Measurements from ENCODE around the gene ARFGAP3. TPM values are rescaled to one million over a fixed set of nuclear protein-coding genes. Genes with fewer than 3 reads are reported as not detected.
A peak's percentile ranks its signal among the peaks of the same experiment; 100 is the strongest.
"Not testable (repeated sequence)": the region's sequence is repeated elsewhere in the genome, so short reads cannot be mapped to it uniquely, and the experiment has no call there.

Gene ARFGAP3
- polyA plus RNA-seq, 2 of the 4 experiments (the other 2 are of a cell fraction) = 19.1 to 39.0 TPM

- FAIRE-seq; POLR2A ChIA-PET; H3K4me3 ChIP-seq; ATAC-seq; DNase-seq (ENCODE audit: low read depth in 1 of 2, low spot score in 1 of 2); H3K9me3 ChIP-seq: not testable (repeated sequence)
- H3K27ac ChIP-seq = peak overlapping the region; percentile 91 to 97
- CTCF ChIA-PET = interaction anchor here (1.2 to 1.5 kb wide), 2 partner anchors 10 to 100 kb away, joined by 3 to 4 read pairs; no protein-coding TSS in a partner anchor
- TF ChIP-seq KDM1A (IDR thresholded peaks at IDR 0.05; ENCODE audit: low read depth) (0 out of 2 replicates have a peak, but pooled peaks have one; percentile 27), CHD4 (IDR thresholded peaks at IDR 0.05; ENCODE audit: borderline replicate concordance) (0 out of 2 replicates have a peak, but pooled peaks have one; percentile 80), JUN (IDR thresholded peaks at IDR 0.05) (0 out of 5 replicates have a peak, but pooled peaks of 1 of the 2 experiments have one; percentile 13)
- WGBS (ENCODE audit: missing lambda C conversion rate) = 15% methylated on average over 7 of the region's 16 CpGs
- peak overlapping the region; percentile 78 for H3K4me2 ChIP-seq
- H3K4me1 ChIP-seq = peaks cover 73% of the 10 kb centered on the region
These were observed 102.0 kb downstream of the ARFGAP3 start for GRCh38 chr22:42755121-42755520.

DNA sequence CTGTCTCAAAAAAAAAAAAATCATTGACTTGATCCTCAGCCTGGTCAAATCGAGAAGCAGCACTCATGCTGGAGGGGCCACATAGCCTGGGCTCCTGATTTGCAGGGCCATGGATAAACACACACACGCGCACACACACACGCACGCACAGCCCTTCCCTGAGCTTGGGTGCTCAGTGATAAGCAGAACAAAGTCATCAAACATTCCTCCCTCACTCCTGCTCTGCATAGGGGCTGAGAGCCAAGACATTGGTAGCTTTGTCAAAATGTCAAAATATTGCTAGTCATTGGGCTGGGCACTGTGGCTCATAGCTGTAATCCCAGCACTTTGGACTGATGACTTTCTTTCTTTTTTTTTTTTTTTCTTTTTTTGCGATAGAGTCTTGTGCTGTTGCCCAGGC lies 102.4 kb downstream of the ARFGAP3 start:
- DNase-seq (ENCODE audit: low read depth in 1 of 2, low spot score in 1 of 2) (peak in 1 of 2 experiments; percentile 97), FAIRE-seq (no peak), ATAC-seq (peak; percentile 87)
- POLR2A ChIA-PET = interaction anchor here (0.6 kb wide), 1 partner anchor 92 kb away, joined by 3 read pairs; no protein-coding TSS in a partner anchor
- Histone ChIP-seq H3K9me3 (no peaks in the 10 kb centered on the region), H3K4me2 (peak overlapping the region; percentile 78), H3K27ac (peak overlapping the region; percentile 91 to 97), H3K4me1 (peaks cover 69% of the 10 kb centered on the region), H3K4me3 (no peak overlapping the region)
- CTCF ChIA-PET = interaction anchor here (1.2 to 1.5 kb wide), 2 partner anchors 10 to 134 kb away, joined by 3 to 4 read pairs; no protein-coding TSS in a partner anchor
- 0% methylated on average over 6 of the region's 6 CpGs for WGBS (ENCODE audit: missing lambda C conversion rate)
- TF ChIP-seq PHF8 (IDR thresholded peaks at IDR 0.05; ENCODE audit: borderline replicate concordance, low read depth) = no peak
- peak; percentile 47; the same call in 1 of the 2 replicates for TF ChIP-seq FOXS1 (CRISPR knock-in tag; IDR thresholded peaks at IDR 0.05)
- TF ChIP-seq KDM1A (IDR thresholded peaks at IDR 0.05; ENCODE audit: low read depth) = no peak
- TF ChIP-seq ELK1 (IDR thresholded peaks at IDR 0.05; ENCODE audit: low read depth, low read length) = no peak
- TF ChIP-seq, protein P1, sequence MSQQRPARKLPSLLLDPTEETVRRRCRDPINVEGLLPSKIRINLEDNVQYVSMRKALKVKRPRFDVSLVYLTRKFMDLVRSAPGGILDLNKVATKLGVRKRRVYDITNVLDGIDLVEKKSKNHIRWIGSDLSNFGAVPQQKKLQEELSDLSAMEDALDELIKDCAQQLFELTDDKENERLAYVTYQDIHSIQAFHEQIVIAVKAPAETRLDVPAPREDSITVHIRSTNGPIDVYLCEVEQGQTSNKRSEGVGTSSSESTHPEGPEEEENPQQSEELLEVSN (IDR thresholded peaks at IDR 0.05; ENCODE audit: borderline replicate concordance, low read depth) = no peak
- TF ChIP-seq, protein P2, sequence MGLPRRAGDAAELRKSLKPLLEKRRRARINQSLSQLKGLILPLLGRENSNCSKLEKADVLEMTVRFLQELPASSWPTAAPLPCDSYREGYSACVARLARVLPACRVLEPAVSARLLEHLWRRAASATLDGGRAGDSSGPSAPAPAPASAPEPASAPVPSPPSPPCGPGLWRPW (IDR thresholded peaks at IDR 0.05) = no peak
- no peak for TF ChIP-seq EP300 (IDR thresholded peaks at IDR 0.05)
- no peak for TF ChIP-seq HOXA7 (CRISPR knock-in tag; IDR thresholded peaks at IDR 0.05)
- TF ChIP-seq MYC (IDR thresholded peaks at IDR 0.05; ENCODE audit: borderline replicate concordance, low read length) = no peak; the same call in 1 of the 2 replicates
- TF ChIP-seq MAFK (IDR thresholded peaks at IDR 0.05; ENCODE audit: partially characterized antibody) = peak; percentile 70
- no peak for TF ChIP-seq NR3C1 (IDR thresholded peaks at IDR 0.05)
- TF ChIP-seq NFE2L2 (conservative IDR thresholded peaks at IDR 0.05; ENCODE audit: low read length) = no peak; the same call in 1 of the 2 replicates
- TF ChIP-seq, protein P3, sequence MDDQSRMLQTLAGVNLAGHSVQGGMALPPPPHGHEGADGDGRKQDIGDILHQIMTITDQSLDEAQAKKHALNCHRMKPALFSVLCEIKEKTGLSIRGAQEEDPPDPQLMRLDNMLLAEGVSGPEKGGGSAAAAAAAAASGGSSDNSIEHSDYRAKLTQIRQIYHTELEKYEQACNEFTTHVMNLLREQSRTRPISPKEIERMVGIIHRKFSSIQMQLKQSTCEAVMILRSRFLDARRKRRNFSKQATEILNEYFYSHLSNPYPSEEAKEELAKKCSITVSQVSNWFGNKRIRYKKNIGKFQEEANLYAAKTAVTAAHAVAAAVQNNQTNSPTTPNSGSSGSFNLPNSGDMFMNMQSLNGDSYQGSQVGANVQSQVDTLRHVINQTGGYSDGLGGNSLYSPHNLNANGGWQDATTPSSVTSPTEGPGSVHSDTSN (IDR thresholded peaks at IDR 0.05) = no peak
- no peak for TF ChIP-seq EHF (CRISPR knock-in tag; IDR thresholded peaks at IDR 0.05)
- 0 out of 5 replicates have a peak, but pooled peaks of 1 of the 2 experiments have one; percentile 15 for TF ChIP-seq RAD21 (conservative IDR thresholded peaks at IDR 0.05 in 1 of 2, IDR thresholded peaks at IDR 0.05 in 1 of 2)
- no peak for TF ChIP-seq CHD2 (IDR thresholded peaks at IDR 0.05; ENCODE audit: low read length, partially characterized antibody)
- TF ChIP-seq RCOR1 (IDR thresholded peaks at IDR 0.05; ENCODE audit: low read depth, low read length) = no peak
- 0 out of 4 replicates have a peak, but pooled peaks of 1 of the 2 experiments have one; percentile 11 for TF ChIP-seq CEBPB (IDR thresholded peaks at IDR 0.05)
- no peak for TF ChIP-seq TFCP2L1 (CRISPR knock-in tag; IDR thresholded peaks at IDR 0.05)
- TF ChIP-seq RNF2 (IDR thresholded peaks at IDR 0.05; ENCODE audit: borderline replicate concordance, low read depth) = no peak
- TF ChIP-seq, protein P4, sequence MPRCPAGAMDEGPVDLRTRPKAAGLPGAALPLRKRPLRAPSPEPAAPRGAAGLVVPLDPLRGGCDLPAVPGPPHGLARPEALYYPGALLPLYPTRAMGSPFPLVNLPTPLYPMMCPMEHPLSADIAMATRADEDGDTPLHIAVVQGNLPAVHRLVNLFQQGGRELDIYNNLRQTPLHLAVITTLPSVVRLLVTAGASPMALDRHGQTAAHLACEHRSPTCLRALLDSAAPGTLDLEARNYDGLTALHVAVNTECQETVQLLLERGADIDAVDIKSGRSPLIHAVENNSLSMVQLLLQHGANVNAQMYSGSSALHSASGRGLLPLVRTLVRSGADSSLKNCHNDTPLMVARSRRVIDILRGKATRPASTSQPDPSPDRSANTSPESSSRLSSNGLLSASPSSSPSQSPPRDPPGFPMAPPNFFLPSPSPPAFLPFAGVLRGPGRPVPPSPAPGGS (IDR thresholded peaks at IDR 0.05) = no peak
- TF ChIP-seq ZSCAN20 (CRISPR knock-in tag; IDR thresholded peaks at IDR 0.05) = 0 out of 2 replicates have a peak, but pooled peaks have one; percentile 12
- no peak for TF ChIP-seq SMC3 (IDR thresholded peaks at IDR 0.05)
- no peak for TF ChIP-seq USF2 (IDR thresholded peaks at IDR 0.05)
- TF ChIP-seq FOSL2 (IDR thresholded peaks at IDR 0.05) = peak; percentile 22; the same call in 1 of the 2 replicates
- peak; percentile 55 for TF ChIP-seq FOSL2 (CRISPR knock-in tag; IDR thresholded peaks at IDR 0.05)
- TF ChIP-seq RARB (CRISPR knock-in tag; IDR thresholded peaks at IDR 0.05) = no peak
- peak; percentile 69; the same call in 1 of the 2 replicates for TF ChIP-seq GATA3 (IDR thresholded peaks at IDR 0.05; ENCODE audit: borderline replicate concordance)
- TF ChIP-seq TP53 (CRISPR knock-in tag; IDR thresholded peaks at IDR 0.05) = no peak
- peak; percentile 22; the same call in 1 of the 2 replicates for TF ChIP-seq HOXB5 (CRISPR knock-in tag; IDR thresholded peaks at IDR 0.05)
- TF ChIP-seq HEYL (CRISPR knock-in tag; IDR thresholded peaks at IDR 0.05) = no peak
